Myocyte (in vitro differentiated cells): ENCODE results near the gene ATP2B2. TPM values are rescaled to one million over a fixed set of nuclear protein-coding genes. Genes with fewer than 3 reads are reported as not detected.

Experiments
- DNase-seq: peaks from one replicate; pipeline ENCODE4 v3.0.0-alpha.2; 2012; ENCODE audit warnings: low read depth
- total RNA-seq: library from RNA; depleted of rRNA; stranded (reverse); fragments of >200 nt; gene quantifications from 2 replicates; pipeline ENCODE4 v1.2.3, GENCODE V29; 2014

Gene ATP2B2
- total RNA-seq, 1 donor from 2014 or later = 0.24 TPM

GRCh38 chr3:10432156-10432845 is 73.1 kb downstream of the ATP2B2 start:
- no peak for DNase-seq

- DNase-seq = no peak
These were observed 74.6 kb downstream of the ATP2B2 start for GRCh38 chr3:10430805-10431204.

- DNase-seq = peak; percentile 63
These were observed 76.8 kb downstream of the ATP2B2 start for GRCh38 chr3:10428406-10429091.

- DNase-seq = no peak
These were observed 78.8 kb downstream of the ATP2B2 start for GRCh38 chr3:10426346-10427220.

- DNase-seq = no peak
These were observed 82.1 kb downstream of the ATP2B2 start for GRCh38 chr3:10423171-10423882.

GRCh38 chr3:10421996-10422395 is 83.4 kb downstream of the ATP2B2 start:
- no peak for DNase-seq

GRCh38 chr3:10420745-10421475 is 84.5 kb downstream of the ATP2B2 start:
- no peak for DNase-seq

- no peak for DNase-seq
These were observed 85.7 kb downstream of the ATP2B2 start for GRCh38 chr3:10419637-10420232.

GRCh38 chr3:10417847-10418246 is 87.5 kb downstream of the ATP2B2 start:
- DNase-seq = peak; percentile 43

- DNase-seq = no peak
These were observed 88.6 kb downstream of the ATP2B2 start for GRCh38 chr3:10416730-10417300.

- no peak for DNase-seq
These were observed 92.3 kb downstream of the ATP2B2 start for GRCh38 chr3:10413041-10413440.

GRCh38 chr3:10411598-10412332 is 93.6 kb downstream of the ATP2B2 start:
- no peak for DNase-seq

- no peak for DNase-seq
These were observed 94.9 kb downstream of the ATP2B2 start for GRCh38 chr3:10410383-10411002.

- peak; percentile 69 for DNase-seq
These were observed 96.7 kb downstream of the ATP2B2 start for GRCh38 chr3:10408680-10409079.

- no peak for DNase-seq
These were observed 98.0 kb downstream of the ATP2B2 start for GRCh38 chr3:10407361-10407760.

GRCh38 chr3:10406414-10406813 is 99.0 kb downstream of the ATP2B2 start:
- DNase-seq = no peak

GRCh38 chr3:10405816-10406215 is 99.6 kb downstream of the ATP2B2 start:
- no peak for DNase-seq

- DNase-seq = no peak
These were observed 100.5 kb downstream of the ATP2B2 start for GRCh38 chr3:10404876-10405275.

GRCh38 chr3:10404377-10404776 is 101.0 kb downstream of the ATP2B2 start:
- DNase-seq = no peak
